GM19397 (cell line): ENCODE results near the gene VARS1.

Source experiments
- ATAC-seq: cut with Tn5 transposase; IDR thresholded peaks from one replicate; pipeline ENCODE4 v1.9.1; 2021; ENCODE audit warnings: mild to moderate bottlenecking, moderate library complexity; ENCODE audit not compliant: unreplicated experiment

Gene VARS1

GRCh38 chr6:31775633-31776484, 19.7 kb downstream of the VARS1 start:
- no peak for ATAC-seq

- ATAC-seq = no peak
These were observed 20.4 kb downstream of the VARS1 start for GRCh38 chr6:31775184-31775583.

- no peak for ATAC-seq
These were observed 23.6 kb downstream of the VARS1 start for GRCh38 chr6:31771992-31772358.

GRCh38 chr6:31770860-31771259, 24.7 kb downstream of the VARS1 start:
- ATAC-seq = no peak

- ATAC-seq = no peak
These were observed 25.7 kb downstream of the VARS1 start for GRCh38 chr6:31769684-31770371.

- ATAC-seq = no peak
These were observed 26.9 kb downstream of the VARS1 start for GRCh38 chr6:31768363-31769257.

GRCh38 chr6:31767096-31767645, 28.4 kb downstream of the VARS1 start:
- ATAC-seq = no peak

GRCh38 chr6:31765910-31766794, 29.4 kb downstream of the VARS1 start:
- no peak for ATAC-seq

GRCh38 chr6:31765559-31765909, 30.0 kb downstream of the VARS1 start:
- no peak for ATAC-seq

GRCh38 chr6:31764198-31764597, 31.4 kb downstream of the VARS1 start:
- no peak for ATAC-seq

- no peak for ATAC-seq
These were observed 32.0 kb downstream of the VARS1 start for GRCh38 chr6:31763619-31763940.

- ATAC-seq = no peak
These were observed 32.5 kb downstream of the VARS1 start for GRCh38 chr6:31762878-31763618.

GRCh38 chr6:31762356-31762755, 33.2 kb downstream of the VARS1 start, which contains the start of gene SAPCD1:
Gene SAPCD1, plus strand, starts transcription at chr6:31762656. Its CDS starts 399 bp downstream, at chr6:31763055.
- ATAC-seq = no peak

- no peak for ATAC-seq
These were observed 34.2 kb downstream of the VARS1 start for GRCh38 chr6:31761343-31761742.

GRCh38 chr6:31760790-31761189, 34.8 kb downstream of the VARS1 start:
- no peak for ATAC-seq

- ATAC-seq = no peak
These were observed 37.3 kb downstream of the VARS1 start for GRCh38 chr6:31758281-31758680.

- ATAC-seq = no peak
These were observed 42.7 kb downstream of the VARS1 start for GRCh38 chr6:31752739-31753319.

GRCh38 chr6:31750411-31751022, 45.0 kb downstream of the VARS1 start:
- no peak for ATAC-seq
